Measurements from ENCODE around the gene DPH2.
A peak's percentile ranks its signal among the peaks of the same experiment; 100 is the strongest.

Gene DPH2

GRCh38 chr1:43968348-43968948 is 1.4 kb upstream of the DPH2 start:
- DNase-seq (ENCODE audit: low read depth, low spot score): no peak

DNA sequence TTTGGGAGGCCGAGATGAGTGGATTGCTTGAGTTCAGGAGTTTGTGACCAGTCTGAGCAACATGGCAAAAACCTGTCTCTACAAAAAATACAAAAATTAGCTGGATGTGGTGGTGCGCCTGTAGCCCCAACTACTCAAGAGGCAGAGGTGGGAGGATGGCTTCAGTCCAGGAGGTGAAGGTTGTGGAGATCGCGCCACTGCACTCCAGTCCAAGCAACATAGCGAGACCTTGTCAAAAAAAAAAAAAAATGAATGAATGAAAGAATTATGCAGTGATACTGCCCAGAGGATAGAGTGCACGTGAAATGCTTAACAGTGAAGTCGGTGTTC is 429 bp upstream of the DPH2 start:
- no peak for DNase-seq (ENCODE audit: low read depth, low spot score)

DNA sequence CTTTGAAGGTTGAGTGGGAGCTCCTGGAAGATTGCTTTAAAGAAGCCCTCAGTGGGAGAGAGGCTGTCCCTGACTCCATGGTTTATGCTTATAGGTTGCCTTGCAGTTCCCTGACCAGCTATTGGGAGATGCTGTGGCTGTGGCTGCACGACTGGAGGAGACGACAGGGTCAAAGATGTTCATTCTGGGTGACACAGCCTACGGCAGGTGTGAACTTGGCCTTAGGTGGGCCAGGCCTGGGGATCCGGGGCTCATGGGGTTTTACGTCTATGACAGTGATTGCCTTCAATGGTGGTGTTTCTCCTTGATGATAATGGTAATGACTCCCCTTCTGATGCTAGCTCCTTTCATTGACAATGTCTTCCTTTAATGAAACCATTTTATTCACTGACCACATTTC is 692 bp downstream of the DPH2 start:
- no peak for DNase-seq (ENCODE audit: low read depth, low spot score)

- DNase-seq (ENCODE audit: low read depth, low spot score): no peak
Measured at GRCh38 chr1:43970911-43971310, 1.1 kb downstream of the DPH2 start.

GRCh38 chr1:43971336-43971980 is 1.6 kb downstream of the DPH2 start:
- no peak for DNase-seq (ENCODE audit: low read depth, low spot score)

DNA sequence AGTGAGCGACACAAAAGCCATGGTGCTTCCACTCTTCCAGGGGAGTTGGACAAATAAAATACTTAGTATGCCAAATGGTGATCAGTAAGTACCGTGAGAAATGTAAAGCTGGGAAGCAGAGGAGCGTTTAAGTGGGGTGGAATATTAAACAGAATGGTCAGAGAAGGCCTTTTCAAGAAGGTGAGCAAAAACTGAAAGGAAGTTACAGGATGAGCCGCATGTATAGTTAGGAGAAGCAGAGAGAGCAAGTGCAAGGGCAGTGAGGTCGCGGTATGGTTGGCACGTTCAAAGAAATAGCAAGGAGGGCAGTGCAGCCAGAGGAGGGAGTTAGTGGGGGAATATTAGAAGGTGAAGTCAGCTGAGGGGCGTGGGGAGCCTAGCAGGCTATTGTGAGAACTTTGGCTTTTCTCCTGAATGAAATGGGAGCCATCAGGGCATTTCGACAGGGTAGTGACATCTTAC is 4.2 kb downstream of the DPH2 start:
- DNase-seq (ENCODE audit: low read depth, low spot score): no peak

DNA sequence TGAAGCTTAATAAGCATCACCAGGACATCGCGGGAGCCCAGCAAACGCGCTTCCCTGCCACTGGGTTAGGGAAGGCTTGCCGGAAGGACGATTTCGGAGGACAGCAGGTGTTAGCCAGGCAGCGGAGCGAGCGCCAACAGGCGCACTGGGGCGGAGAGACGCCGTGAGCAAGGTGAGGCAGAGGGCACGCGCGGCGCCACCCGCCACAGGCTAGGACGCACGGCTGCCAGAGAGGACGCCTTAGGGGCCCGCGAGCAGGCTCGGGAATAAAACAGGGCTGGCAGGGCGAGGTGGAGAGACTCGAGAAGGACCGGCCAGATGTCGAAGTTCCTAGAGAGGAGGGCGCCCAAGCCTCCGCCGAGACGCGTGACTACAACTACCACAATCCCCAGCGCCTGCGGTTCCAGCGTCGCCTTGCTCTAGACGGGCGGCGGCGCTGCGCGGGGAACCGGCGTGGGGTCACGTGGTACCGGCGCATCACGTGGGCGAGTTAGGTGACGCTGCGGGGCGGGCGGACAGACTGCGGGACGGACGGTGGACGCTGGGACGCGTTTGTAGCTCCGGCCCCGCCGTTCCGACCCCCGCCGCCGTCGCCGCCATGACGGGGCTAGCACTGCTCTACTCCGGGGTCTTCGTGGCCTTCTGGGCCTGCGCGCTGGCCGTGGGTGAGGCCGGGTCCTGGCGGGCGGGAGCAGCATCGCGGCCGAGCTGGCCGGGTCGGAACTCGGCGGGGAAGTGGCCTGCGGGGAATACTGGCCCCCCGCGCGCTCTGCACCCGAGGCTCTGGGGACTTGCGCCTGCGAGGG is 4.8 kb downstream of the DPH2 start, which contains the start of gene ATP6V0B:
TSS of gene ATP6V0B (plus strand) at position 518 of the 806 bp plus-strand sequence. CDS start at position 599, 81 bp downstream.
- DNase-seq (ENCODE audit: low read depth, low spot score): peak; percentile 92

GRCh38 chr1:43975249-43975961 is 5.6 kb downstream of the DPH2 start:
- DNase-seq (ENCODE audit: low read depth, low spot score): no peak

DNA sequence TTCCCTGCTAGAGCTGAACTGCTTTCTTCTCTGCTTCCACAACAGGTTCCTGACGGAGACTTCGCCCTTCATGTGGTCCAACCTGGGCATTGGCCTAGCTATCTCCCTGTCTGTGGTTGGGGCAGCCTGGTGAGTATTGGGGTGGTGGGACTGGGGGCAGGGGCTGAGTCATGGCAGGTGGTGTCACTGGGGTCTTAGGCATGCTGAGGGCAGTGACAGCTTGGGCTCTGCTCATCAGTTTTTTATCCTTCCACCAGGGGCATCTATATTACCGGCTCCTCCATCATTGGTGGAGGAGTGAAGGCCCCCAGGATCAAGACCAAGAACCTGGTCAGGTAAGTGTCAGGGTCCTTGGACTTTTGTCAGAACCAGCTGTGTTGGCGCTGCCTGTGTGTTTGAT is 6.2 kb downstream of the DPH2 start:
- no peak for DNase-seq (ENCODE audit: low read depth, low spot score)

DNA sequence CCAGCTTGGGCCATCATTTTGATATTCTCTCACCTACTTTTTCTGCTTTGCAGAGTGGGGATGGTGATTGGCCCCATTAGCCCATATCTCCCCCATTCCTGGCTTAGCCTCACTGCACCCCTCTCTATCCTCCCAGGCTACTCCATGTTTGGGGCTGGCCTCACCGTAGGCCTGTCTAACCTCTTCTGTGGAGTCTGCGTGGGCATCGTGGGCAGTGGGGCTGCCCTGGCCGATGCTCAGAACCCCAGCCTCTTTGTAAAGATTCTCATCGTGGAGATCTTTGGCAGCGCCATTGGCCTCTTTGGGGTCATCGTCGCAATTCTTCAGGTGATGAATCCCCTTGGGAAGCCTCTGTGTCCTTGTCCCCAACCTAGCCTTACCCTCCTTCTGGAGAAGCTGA is 7.1 kb downstream of the DPH2 start:
- DNase-seq (ENCODE audit: low read depth, low spot score): no peak

- no peak for DNase-seq (ENCODE audit: low read depth, low spot score)
Measured at GRCh38 chr1:43977376-43978263, 7.8 kb downstream of the DPH2 start.

DNA sequence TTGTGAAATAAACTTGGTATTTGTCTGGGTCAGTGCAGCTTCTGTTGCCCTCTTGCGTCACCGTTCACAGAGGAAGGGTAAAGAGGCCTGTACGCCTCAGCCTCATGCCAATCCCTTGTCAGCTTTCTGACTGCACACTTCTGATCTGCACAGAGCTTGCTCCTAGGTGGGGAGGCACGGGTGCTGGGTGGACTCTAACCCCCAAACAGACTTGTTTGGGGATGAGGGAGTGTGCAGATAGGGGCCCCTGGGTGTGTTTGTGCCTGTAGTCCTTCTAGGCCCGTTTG is 8.4 kb downstream of the DPH2 start:
- DNase-seq (ENCODE audit: low read depth, low spot score): no peak

DNA sequence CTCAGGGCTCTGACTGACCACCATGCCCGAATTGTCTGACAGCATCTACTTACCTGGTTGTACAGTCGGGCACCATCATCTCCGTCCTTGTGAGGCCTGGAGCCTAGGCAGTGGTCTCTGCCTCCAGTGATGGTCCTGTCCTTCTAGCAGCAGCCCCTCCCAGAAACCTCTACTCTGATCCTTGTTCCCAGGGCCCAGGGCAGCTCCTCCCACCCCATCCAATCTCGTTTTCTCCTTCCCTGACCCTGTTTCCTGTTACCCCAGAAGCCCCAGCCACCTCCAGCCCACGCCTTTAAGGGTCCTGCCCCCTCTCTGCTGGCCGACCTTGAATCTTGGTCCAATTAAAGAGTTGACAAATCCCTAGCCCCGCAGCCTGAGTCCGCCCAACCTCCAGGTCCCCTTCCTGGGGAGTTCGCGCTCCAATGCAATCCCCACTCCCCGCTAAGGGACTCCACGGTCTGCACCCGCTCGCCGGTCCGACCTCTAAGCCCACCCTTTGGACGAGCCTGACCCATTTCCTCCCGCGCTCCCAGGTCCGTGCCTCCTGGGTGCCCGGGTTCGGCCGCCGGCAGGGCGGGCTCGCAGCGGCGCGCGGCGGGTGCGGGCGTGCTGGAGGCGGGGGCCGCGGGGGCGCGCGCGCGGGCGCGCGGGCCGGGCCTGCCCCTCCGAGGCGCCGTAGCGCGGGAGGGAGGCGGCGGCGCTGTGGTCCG is 8.9 kb downstream of the DPH2 start, which contains the start of gene B4GALT2:
TSS of gene B4GALT2 (plus strand) at position 660 of the 710 bp plus-strand sequence. CDS start 1,951 bp downstream, outside the sequence.
- DNase-seq (ENCODE audit: low read depth, low spot score): no peak

DNA sequence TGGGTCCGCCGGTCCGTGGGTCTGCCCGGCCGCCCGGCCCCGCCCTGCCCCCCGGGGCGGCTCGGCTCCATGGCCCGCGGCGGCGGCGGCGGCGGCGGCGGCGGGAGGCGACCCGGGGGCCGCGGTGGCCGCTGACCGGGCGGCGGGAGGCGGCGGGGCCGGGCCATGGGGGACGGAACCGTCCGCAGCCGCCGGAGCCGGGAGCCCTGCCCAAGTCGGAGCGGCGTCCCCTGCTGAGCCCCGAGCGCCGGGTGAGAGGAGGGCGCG is 9.4 kb downstream of the DPH2 start:
- no peak for DNase-seq (ENCODE audit: low read depth, low spot score)

GRCh38 chr1:43979528-43980254 is 9.9 kb downstream of the DPH2 start:
- no peak for DNase-seq (ENCODE audit: low read depth, low spot score)

- DNase-seq (ENCODE audit: low read depth, low spot score): no peak
Measured at GRCh38 chr1:43980255-43981134, 10.7 kb downstream of the DPH2 start.

GRCh38 chr1:43981135-43981491 is 11.3 kb downstream of the DPH2 start:
- no peak for DNase-seq (ENCODE audit: low read depth, low spot score)

DNA sequence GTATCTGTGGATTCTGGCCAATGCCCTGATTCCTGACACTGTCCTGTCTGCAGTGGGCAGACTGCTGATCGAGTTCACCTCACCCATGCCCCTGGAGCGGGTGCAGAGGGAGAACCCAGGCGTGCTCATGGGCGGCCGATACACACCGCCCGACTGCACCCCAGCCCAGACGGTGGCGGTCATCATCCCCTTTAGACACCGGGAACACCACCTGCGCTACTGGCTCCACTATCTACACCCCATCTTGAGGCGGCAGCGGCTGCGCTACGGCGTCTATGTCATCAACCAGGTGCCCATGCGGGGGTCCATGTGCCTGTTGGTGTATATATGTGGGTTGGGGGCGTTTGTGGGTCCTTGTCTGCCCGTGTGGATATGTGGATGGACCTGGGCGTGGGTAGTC is 11.8 kb downstream of the DPH2 start:
- no peak for DNase-seq (ENCODE audit: low read depth, low spot score)

- DNase-seq (ENCODE audit: low read depth, low spot score): no peak
Measured at GRCh38 chr1:43982241-43982640, 12.4 kb downstream of the DPH2 start.
